WTC11 (cell line): ENCODE measurements around the gene TMC4. TPM values are rescaled to one million over a fixed set of nuclear protein-coding genes. Genes with fewer than 3 reads are reported as not detected.

Experiments used
- ATAC-seq: fragments of 200-7000 bp; cut with Tn5 transposase; 2 replicates; pipeline ENCODE4 v1.10.0; 2021; ENCODE audit warnings: mild to moderate bottlenecking, moderate library complexity
- CTCF ChIA-PET: fragments of 300-600 bp; sonication (Branson Sonifier 250); formaldehyde crosslinking; loops from one replicate; lab custom pipeline; 2021; ENCODE audit warnings: antibody characterized with exemption; lab: Charles Lee
- POLR2A ChIA-PET: fragments of 350-600 bp; sonication (Branson Sonifier 250); formaldehyde crosslinking; loops from one replicate; lab custom pipeline; 2021; ENCODE audit warnings: antibody characterized with exemption; lab: Charles Lee
- DNase-seq: peaks from one replicate; pipeline ENCODE4 v3.0.0; 2021; ENCODE audit warnings: low spot score
- H3K27ac Mint-ChIP-seq: 2 replicates; pipeline ENCODE4 v1.8.0; 2021; ENCODE audit warnings: mixed read lengths
- H3K27me3 Mint-ChIP-seq: 2 replicates; pipeline ENCODE4 v1.8.0; 2021; ENCODE audit warnings: low read depth, mild to moderate bottlenecking, moderate library complexity, mixed read lengths
- H3K36me3 Mint-ChIP-seq: 2 replicates; pipeline ENCODE4 v1.8.0; 2021; ENCODE audit warnings: mixed read lengths
- H3K4me1 Mint-ChIP-seq: 2 replicates; pipeline ENCODE4 v1.8.0; 2022; ENCODE audit warnings: mixed read lengths
- H3K4me3 Mint-ChIP-seq: 2 replicates; pipeline ENCODE4 v1.8.0; 2021; ENCODE audit warnings: mild to moderate bottlenecking, moderate library complexity, mixed read lengths
- H3K9me3 Mint-ChIP-seq: 2 replicates; pipeline ENCODE4 v1.8.0; 2021; ENCODE audit warnings: mixed read lengths
- ATF1 ChIP-seq: sonication (generic); formaldehyde crosslinking; IDR thresholded peaks from 2 replicates; pipeline ENCODE4 v1.8.1; 2023; ENCODE audit warnings: mild to moderate bottlenecking, moderate library complexity, missing genetic modification reagents
- CREM ChIP-seq: sonication (generic); formaldehyde crosslinking; IDR thresholded peaks from 2 replicates; pipeline ENCODE4 v1.8.1; 2022; ENCODE audit warnings: mild to moderate bottlenecking, missing genetic modification reagents, moderate library complexity
- ELF4 ChIP-seq: sonication (generic); formaldehyde crosslinking; IDR thresholded peaks from 2 replicates; pipeline ENCODE4 v1.8.1; 2022; ENCODE audit warnings: low read depth, mild to moderate bottlenecking, moderate library complexity, missing genetic modification reagents
- GRHL2 ChIP-seq: fragments of 250-450 bp; sonication (Bioruptor Pico); IDR thresholded peaks from 2 replicates; pipeline ENCODE4 v1.8.0; 2022; ENCODE audit warnings: mild to moderate bottlenecking, moderate library complexity; ENCODE audit not compliant: insufficient replicate concordance, severe bottlenecking
- JAZF1 ChIP-seq: fragments of 250-450 bp; sonication (Bioruptor Pico); IDR thresholded peaks from 2 replicates; pipeline ENCODE4 v1.9.0; 2021; ENCODE audit warnings: moderate library complexity, mild to moderate bottlenecking, inconsistent platforms
- JUN ChIP-seq: sonication (generic); formaldehyde crosslinking; IDR thresholded peaks from 2 replicates; pipeline ENCODE4 v1.8.0; 2023; ENCODE audit warnings: mild to moderate bottlenecking, missing genetic modification reagents
- NFATC4 ChIP-seq: fragments of 250-450 bp; sonication (Bioruptor Pico); IDR thresholded peaks from 2 replicates; pipeline ENCODE4 v1.9.0; 2021; ENCODE audit warnings: mild to moderate bottlenecking
- NFE2L1 ChIP-seq: sonication (generic); formaldehyde crosslinking; IDR thresholded peaks from 2 replicates; pipeline ENCODE4 v1.8.1; 2023; ENCODE audit warnings: missing genetic modification reagents
- OVOL2 ChIP-seq: fragments of 250-450 bp; sonication (Bioruptor Pico); IDR thresholded peaks from 2 replicates; pipeline ENCODE4 v1.9.0; 2021; ENCODE audit warnings: mild to moderate bottlenecking, borderline replicate concordance
- SP1 ChIP-seq: sonication (generic); formaldehyde crosslinking; conservative IDR thresholded peaks from 2 replicates; pipeline ENCODE4 v1.8.1; 2022; ENCODE audit warnings: missing genetic modification reagents
- ZNF263 ChIP-seq: sonication (generic); formaldehyde crosslinking; IDR thresholded peaks from 2 replicates; pipeline ENCODE4 v1.8.1; 2022; ENCODE audit warnings: low read depth, mild to moderate bottlenecking, moderate library complexity, missing genetic modification reagents
- total RNA-seq: library from RNA; stranded (reverse); gene quantifications from 3 replicates; pipeline ENCODE4 v1.2.3, GENCODE V29; 2021
- TF ChIP-seq, protein P1 (sequence below): fragments of 250-450 bp; sonication (Bioruptor Pico); IDR thresholded peaks from 2 replicates; pipeline ENCODE4 v2.1.2; 2022; ENCODE audit warnings: mild to moderate bottlenecking, moderate library complexity
- TF ChIP-seq, protein P2 (sequence below): fragments of 250-450 bp; sonication (Bioruptor Pico); IDR thresholded peaks from 2 replicates; pipeline ENCODE4 v1.9.0; 2021; ENCODE audit warnings: mild to moderate bottlenecking, borderline replicate concordance
- TF ChIP-seq, protein P3 (sequence below): fragments of 250-450 bp; sonication (Bioruptor Pico); IDR thresholded peaks from 2 replicates; pipeline ENCODE4 v1.9.0; 2021; ENCODE audit warnings: mild to moderate bottlenecking
- TF ChIP-seq, protein P4 (sequence below): sonication (generic); formaldehyde crosslinking; IDR thresholded peaks from 2 replicates; pipeline ENCODE4 v1.8.0; 2022; ENCODE audit warnings: mild to moderate bottlenecking, missing genetic modification reagents
- TF ChIP-seq, protein P5 (sequence below): sonication (generic); formaldehyde crosslinking; IDR thresholded peaks from 2 replicates; pipeline ENCODE4 v1.8.0; 2022; ENCODE audit warnings: mild to moderate bottlenecking, missing genetic modification reagents
- TF ChIP-seq, protein P6 (sequence below): sonication (generic); formaldehyde crosslinking; IDR thresholded peaks from 2 replicates; pipeline ENCODE4 v1.8.0; 2023; ENCODE audit warnings: mild to moderate bottlenecking, missing genetic modification reagents
- TF ChIP-seq, protein P7 (sequence below): sonication (generic); formaldehyde crosslinking; IDR thresholded peaks from 2 replicates; pipeline ENCODE4 v1.8.1; 2022; ENCODE audit warnings: low read depth, mild to moderate bottlenecking, moderate library complexity, missing genetic modification reagents, borderline replicate concordance
- TF ChIP-seq, protein P8 (sequence below): sonication (generic); formaldehyde crosslinking; IDR thresholded peaks from 2 replicates; pipeline ENCODE4 v1.8.1; 2022; ENCODE audit warnings: mild to moderate bottlenecking, moderate library complexity, missing genetic modification reagents

Gene TMC4
- total RNA-seq, 1 experiment from 2014 or later, result 9.3 TPM

DNA sequence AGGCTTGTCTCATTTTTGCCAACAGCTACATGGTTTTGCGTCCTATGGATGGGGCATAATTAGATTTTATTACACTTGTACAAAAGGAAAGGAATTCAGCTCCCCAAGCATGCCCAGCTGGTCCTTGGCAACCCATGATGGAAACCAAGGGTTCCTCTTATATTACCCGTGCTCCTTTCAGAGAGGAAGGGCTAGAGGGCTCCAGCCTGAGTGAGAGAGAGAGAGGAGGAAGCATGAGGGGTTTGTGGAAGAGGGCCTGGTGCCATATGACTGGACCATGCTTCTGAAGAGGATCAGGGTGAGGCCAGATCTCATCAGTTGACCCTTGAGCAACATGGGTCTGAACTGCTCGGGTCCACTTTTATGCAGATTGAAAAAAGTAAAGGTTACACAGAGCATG, 24.2 kb upstream of the TMC4 start:
- Mint-ChIP-seq H3K27me3 (no peaks in the 10 kb centered on the region), H3K27ac (no peak overlapping the region; the same call in 1 of the 2 replicates), H3K4me3 (no peak overlapping the region), H3K36me3 (peaks cover 44% of the 10 kb centered on the region), H3K4me1 (peaks cover 27% of the 10 kb centered on the region), H3K9me3 (no peaks in the 10 kb centered on the region)
- no peak for DNase-seq
- ChIA-PET POLR2A (no interaction called here), CTCF (interaction anchor here (1.0 kb wide), 1 partner anchor 17 kb away, joined by 3 read pairs; no protein-coding TSS in a partner anchor)
- ATAC-seq, result no peak
- TF ChIP-seq JAZF1 (CRISPR knock-in tag) (no peak), JUN (CRISPR knock-in tag) (no peak), NFATC4 (CRISPR knock-in tag) (no peak), SP1 (CRISPR knock-in tag) (no peak), CREM (CRISPR knock-in tag) (no peak)
- TF ChIP-seq, protein P1, sequence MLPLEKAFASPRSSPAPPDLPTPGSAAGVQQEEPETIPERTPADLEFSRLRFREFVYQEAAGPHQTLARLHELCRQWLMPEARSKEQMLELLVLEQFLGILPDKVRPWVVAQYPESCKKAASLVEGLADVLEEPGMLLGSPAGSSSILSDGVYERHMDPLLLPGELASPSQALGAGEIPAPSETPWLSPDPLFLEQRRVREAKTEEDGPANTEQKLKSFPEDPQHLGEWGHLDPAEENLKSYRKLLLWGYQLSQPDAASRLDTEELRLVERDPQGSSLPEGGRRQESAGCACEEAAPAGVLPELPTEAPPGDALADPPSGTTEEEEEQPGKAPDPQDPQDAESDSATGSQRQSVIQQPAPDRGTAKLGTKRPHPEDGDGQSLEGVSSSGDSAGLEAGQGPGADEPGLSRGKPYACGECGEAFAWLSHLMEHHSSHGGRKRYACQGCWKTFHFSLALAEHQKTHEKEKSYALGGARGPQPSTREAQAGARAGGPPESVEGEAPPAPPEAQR, result no peak
- TF ChIP-seq, protein P2, sequence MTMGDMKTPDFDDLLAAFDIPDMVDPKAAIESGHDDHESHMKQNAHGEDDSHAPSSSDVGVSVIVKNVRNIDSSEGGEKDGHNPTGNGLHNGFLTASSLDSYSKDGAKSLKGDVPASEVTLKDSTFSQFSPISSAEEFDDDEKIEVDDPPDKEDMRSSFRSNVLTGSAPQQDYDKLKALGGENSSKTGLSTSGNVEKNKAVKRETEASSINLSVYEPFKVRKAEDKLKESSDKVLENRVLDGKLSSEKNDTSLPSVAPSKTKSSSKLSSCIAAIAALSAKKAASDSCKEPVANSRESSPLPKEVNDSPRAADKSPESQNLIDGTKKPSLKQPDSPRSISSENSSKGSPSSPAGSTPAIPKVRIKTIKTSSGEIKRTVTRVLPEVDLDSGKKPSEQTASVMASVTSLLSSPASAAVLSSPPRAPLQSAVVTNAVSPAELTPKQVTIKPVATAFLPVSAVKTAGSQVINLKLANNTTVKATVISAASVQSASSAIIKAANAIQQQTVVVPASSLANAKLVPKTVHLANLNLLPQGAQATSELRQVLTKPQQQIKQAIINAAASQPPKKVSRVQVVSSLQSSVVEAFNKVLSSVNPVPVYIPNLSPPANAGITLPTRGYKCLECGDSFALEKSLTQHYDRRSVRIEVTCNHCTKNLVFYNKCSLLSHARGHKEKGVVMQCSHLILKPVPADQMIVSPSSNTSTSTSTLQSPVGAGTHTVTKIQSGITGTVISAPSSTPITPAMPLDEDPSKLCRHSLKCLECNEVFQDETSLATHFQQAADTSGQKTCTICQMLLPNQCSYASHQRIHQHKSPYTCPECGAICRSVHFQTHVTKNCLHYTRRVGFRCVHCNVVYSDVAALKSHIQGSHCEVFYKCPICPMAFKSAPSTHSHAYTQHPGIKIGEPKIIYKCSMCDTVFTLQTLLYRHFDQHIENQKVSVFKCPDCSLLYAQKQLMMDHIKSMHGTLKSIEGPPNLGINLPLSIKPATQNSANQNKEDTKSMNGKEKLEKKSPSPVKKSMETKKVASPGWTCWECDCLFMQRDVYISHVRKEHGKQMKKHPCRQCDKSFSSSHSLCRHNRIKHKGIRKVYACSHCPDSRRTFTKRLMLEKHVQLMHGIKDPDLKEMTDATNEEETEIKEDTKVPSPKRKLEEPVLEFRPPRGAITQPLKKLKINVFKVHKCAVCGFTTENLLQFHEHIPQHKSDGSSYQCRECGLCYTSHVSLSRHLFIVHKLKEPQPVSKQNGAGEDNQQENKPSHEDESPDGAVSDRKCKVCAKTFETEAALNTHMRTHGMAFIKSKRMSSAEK (CRISPR knock-in tag), result no peak
- TF ChIP-seq, protein P3, sequence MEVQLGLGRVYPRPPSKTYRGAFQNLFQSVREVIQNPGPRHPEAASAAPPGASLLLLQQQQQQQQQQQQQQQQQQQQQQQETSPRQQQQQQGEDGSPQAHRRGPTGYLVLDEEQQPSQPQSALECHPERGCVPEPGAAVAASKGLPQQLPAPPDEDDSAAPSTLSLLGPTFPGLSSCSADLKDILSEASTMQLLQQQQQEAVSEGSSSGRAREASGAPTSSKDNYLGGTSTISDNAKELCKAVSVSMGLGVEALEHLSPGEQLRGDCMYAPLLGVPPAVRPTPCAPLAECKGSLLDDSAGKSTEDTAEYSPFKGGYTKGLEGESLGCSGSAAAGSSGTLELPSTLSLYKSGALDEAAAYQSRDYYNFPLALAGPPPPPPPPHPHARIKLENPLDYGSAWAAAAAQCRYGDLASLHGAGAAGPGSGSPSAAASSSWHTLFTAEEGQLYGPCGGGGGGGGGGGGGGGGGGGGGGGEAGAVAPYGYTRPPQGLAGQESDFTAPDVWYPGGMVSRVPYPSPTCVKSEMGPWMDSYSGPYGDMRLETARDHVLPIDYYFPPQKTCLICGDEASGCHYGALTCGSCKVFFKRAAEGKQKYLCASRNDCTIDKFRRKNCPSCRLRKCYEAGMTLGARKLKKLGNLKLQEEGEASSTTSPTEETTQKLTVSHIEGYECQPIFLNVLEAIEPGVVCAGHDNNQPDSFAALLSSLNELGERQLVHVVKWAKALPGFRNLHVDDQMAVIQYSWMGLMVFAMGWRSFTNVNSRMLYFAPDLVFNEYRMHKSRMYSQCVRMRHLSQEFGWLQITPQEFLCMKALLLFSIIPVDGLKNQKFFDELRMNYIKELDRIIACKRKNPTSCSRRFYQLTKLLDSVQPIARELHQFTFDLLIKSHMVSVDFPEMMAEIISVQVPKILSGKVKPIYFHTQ (CRISPR knock-in tag), result no peak

DNA sequence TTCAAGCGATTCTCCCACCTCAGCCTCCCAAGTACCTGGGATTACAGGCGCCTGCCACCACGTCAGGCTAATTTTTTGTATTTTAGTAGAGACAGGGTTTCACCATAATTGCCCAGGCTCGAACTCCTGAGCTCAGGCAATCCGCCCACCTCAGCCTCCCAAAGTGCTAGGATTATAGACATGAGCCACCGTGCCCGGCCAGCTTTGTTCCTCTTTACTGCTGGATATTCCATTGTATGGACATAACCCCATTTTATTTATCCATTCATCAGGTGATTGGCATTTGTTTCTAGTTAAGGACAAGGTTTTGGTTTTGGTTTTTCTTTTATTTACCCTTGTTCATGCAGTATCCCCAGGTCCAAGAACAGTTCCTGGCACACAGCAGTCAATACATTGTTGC, 23.6 kb upstream of the TMC4 start:
- H3K4me1 Mint-ChIP-seq, result peaks cover 27% of the 10 kb centered on the region
- no peak overlapping the region for H3K4me3 Mint-ChIP-seq
- ATAC-seq, result no peak
- H3K27me3 Mint-ChIP-seq, result no peaks in the 10 kb centered on the region
- POLR2A ChIA-PET, result no interaction called here
- H3K36me3 Mint-ChIP-seq, result peaks cover 41% of the 10 kb centered on the region
- H3K9me3 Mint-ChIP-seq, result no peaks in the 10 kb centered on the region
- H3K27ac Mint-ChIP-seq, result no peak overlapping the region
- CTCF ChIA-PET, result interaction anchor here (1.0 kb wide), 1 partner anchor 17 kb away, joined by 3 read pairs; no protein-coding TSS in a partner anchor
- no peak for DNase-seq
- TF ChIP-seq OVOL2 (CRISPR knock-in tag), result no peak
- no peak for TF ChIP-seq ATF1 (CRISPR knock-in tag)
- TF ChIP-seq NFE2L1, result no peak
- TF ChIP-seq, protein P4, sequence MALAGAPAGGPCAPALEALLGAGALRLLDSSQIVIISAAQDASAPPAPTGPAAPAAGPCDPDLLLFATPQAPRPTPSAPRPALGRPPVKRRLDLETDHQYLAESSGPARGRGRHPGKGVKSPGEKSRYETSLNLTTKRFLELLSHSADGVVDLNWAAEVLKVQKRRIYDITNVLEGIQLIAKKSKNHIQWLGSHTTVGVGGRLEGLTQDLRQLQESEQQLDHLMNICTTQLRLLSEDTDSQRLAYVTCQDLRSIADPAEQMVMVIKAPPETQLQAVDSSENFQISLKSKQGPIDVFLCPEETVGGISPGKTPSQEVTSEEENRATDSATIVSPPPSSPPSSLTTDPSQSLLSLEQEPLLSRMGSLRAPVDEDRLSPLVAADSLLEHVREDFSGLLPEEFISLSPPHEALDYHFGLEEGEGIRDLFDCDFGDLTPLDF (CRISPR knock-in tag), result no peak
- TF ChIP-seq, protein P5, sequence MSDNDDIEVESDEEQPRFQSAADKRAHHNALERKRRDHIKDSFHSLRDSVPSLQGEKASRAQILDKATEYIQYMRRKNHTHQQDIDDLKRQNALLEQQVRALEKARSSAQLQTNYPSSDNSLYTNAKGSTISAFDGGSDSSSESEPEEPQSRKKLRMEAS (CRISPR knock-in tag), result no peak
- no peak for TF ChIP-seq ZNF263
- TF ChIP-seq, protein P6, sequence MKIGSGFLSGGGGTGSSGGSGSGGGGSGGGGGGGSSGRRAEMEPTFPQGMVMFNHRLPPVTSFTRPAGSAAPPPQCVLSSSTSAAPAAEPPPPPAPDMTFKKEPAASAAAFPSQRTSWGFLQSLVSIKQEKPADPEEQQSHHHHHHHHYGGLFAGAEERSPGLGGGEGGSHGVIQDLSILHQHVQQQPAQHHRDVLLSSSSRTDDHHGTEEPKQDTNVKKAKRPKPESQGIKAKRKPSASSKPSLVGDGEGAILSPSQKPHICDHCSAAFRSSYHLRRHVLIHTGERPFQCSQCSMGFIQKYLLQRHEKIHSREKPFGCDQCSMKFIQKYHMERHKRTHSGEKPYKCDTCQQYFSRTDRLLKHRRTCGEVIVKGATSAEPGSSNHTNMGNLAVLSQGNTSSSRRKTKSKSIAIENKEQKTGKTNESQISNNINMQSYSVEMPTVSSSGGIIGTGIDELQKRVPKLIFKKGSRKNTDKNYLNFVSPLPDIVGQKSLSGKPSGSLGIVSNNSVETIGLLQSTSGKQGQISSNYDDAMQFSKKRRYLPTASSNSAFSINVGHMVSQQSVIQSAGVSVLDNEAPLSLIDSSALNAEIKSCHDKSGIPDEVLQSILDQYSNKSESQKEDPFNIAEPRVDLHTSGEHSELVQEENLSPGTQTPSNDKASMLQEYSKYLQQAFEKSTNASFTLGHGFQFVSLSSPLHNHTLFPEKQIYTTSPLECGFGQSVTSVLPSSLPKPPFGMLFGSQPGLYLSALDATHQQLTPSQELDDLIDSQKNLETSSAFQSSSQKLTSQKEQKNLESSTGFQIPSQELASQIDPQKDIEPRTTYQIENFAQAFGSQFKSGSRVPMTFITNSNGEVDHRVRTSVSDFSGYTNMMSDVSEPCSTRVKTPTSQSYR (CRISPR knock-in tag), result no peak
- TF ChIP-seq, protein P7, sequence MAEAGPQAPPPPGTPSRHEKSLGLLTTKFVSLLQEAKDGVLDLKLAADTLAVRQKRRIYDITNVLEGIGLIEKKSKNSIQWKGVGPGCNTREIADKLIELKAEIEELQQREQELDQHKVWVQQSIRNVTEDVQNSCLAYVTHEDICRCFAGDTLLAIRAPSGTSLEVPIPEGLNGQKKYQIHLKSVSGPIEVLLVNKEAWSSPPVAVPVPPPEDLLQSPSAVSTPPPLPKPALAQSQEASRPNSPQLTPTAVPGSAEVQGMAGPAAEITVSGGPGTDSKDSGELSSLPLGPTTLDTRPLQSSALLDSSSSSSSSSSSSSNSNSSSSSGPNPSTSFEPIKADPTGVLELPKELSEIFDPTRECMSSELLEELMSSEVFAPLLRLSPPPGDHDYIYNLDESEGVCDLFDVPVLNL, result no peak
- no peak for TF ChIP-seq ELF4 (CRISPR knock-in tag)
- TF ChIP-seq, protein P8, sequence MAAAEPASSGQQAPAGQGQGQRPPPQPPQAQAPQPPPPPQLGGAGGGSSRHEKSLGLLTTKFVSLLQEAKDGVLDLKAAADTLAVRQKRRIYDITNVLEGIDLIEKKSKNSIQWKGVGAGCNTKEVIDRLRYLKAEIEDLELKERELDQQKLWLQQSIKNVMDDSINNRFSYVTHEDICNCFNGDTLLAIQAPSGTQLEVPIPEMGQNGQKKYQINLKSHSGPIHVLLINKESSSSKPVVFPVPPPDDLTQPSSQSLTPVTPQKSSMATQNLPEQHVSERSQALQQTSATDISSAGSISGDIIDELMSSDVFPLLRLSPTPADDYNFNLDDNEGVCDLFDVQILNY, result no peak
- no peak for TF ChIP-seq GRHL2 (CRISPR knock-in tag)
